GM23338 (cell line): Measurements from ENCODE around the gene DUS3L. TPM values are rescaled to one million over a fixed set of nuclear protein-coding genes. Genes with fewer than 3 reads are reported as not detected.

Experiments used
- ATAC-seq: fragments of 200-7000 bp; cut with Tn5 transposase; 3 replicates; pipeline ENCODE4 v1.9.1; 2020
- DNase-seq: peaks from one replicate; pipeline ENCODE4 v3.0.0-alpha.2; 2015; ENCODE audit warnings: low spot score
- H2AFZ ChIP-seq: fragments of 200-600 bp; sonication (generic); 2 replicates; pipeline ENCODE4 v1.8.0; 2016; ENCODE audit warnings: antibody characterized with exemption, mild to moderate bottlenecking, moderate library complexity
- H3F3A ChIP-seq: fragments of 200-600 bp; sonication (generic); replicated peaks from 2 replicates; pipeline ENCODE4 v1.8.0; 2017; ENCODE audit warnings: antibody characterized with exemption, mixed run types, low read depth
- H3K27ac ChIP-seq: fragments of 200-600 bp; sonication (generic); 2 replicates; pipeline ENCODE4 v1.6.1; 2016; ENCODE audit warnings: low read depth
- H3K27me3 ChIP-seq: fragments of 200-600 bp; sonication (generic); 2 replicates; pipeline ENCODE4 v1.8.0; 2016; ENCODE audit warnings: mild to moderate bottlenecking, mixed run types, moderate library complexity; ENCODE audit not compliant: insufficient read depth
- H3K36me3 ChIP-seq: fragments of 200-600 bp; sonication (generic); 2 replicates; pipeline ENCODE4 v1.8.0; 2016; ENCODE audit warnings: mild to moderate bottlenecking; ENCODE audit not compliant: insufficient read depth
- H3K4me1 ChIP-seq: fragments of 200-600 bp; sonication (generic); 2 replicates; pipeline ENCODE4 v1.8.0; 2016; ENCODE audit warnings: mild to moderate bottlenecking, moderate library complexity; ENCODE audit not compliant: insufficient read depth
- H3K4me2 ChIP-seq: fragments of 200-600 bp; sonication (generic); 2 replicates; pipeline ENCODE4 v1.7.1; 2017; ENCODE audit warnings: mixed run types
- H3K4me3 ChIP-seq: fragments of 200-600 bp; sonication (generic); 2 replicates; pipeline ENCODE4 v1.6.1; 2016; ENCODE audit warnings: mixed run types
- H3K79me2 ChIP-seq: fragments of 200-600 bp; sonication (generic); replicated peaks from 2 replicates; pipeline ENCODE4 v1.8.0; 2017; ENCODE audit warnings: mild to moderate bottlenecking; ENCODE audit not compliant: insufficient read depth
- H3K9me2 ChIP-seq: fragments of 200-600 bp; sonication (generic); 2 replicates; pipeline ENCODE4 v1.8.0; 2017; ENCODE audit not compliant: insufficient read depth
- H4K20me1 ChIP-seq: fragments of 200-600 bp; sonication (generic); replicated peaks from 2 replicates; pipeline ENCODE4 v1.8.0; 2017; ENCODE audit warnings: mild to moderate bottlenecking; ENCODE audit not compliant: insufficient read depth
- H3K27ac Mint-ChIP-seq: 2 replicates; pipeline ENCODE4 v1.8.0; 2020; ENCODE audit warnings: inconsistent platforms, mild to moderate bottlenecking, moderate library complexity, mixed read lengths
- H3K27me3 Mint-ChIP-seq: 3 replicates; pipeline ENCODE4 v1.8.0; 2022; ENCODE audit warnings: low read depth, mild to moderate bottlenecking, moderate library complexity, mixed read lengths, inconsistent platforms; ENCODE audit not compliant: insufficient read depth, poor library complexity
- H3K36me3 Mint-ChIP-seq: 3 replicates; pipeline ENCODE4 v1.8.0; 2021; ENCODE audit warnings: low read depth, mild to moderate bottlenecking, inconsistent platforms, moderate library complexity, mixed read lengths
- H3K4me1 Mint-ChIP-seq: 3 replicates; pipeline ENCODE4 v1.8.0; 2020; ENCODE audit warnings: mild to moderate bottlenecking, inconsistent platforms, mixed read lengths
- H3K4me3 Mint-ChIP-seq: 3 replicates; pipeline ENCODE4 v1.8.0; 2021; ENCODE audit warnings: moderate library complexity, mild to moderate bottlenecking, inconsistent platforms, mixed read lengths
- H3K9me3 Mint-ChIP-seq: 3 replicates; pipeline ENCODE4 v1.8.0; 2020; ENCODE audit warnings: moderate library complexity, mild to moderate bottlenecking, inconsistent platforms, mixed read lengths
- EZH2 ChIP-seq: fragments of 200-600 bp; sonication (generic); IDR thresholded peaks from one replicate; pipeline ENCODE4 v1.8.0; 2017; ENCODE audit warnings: antibody characterized with exemption, mild to moderate bottlenecking, low read depth; ENCODE audit not compliant: unreplicated experiment
- POLR2AphosphoS5 ChIP-seq: IDR thresholded peaks from 2 replicates; pipeline ENCODE4 v1.6.1; 2016; ENCODE audit warnings: antibody characterized with exemption, low read depth
- ZNF114 ChIP-seq: fragments of 250-450 bp; sonication (Bioruptor Pico); IDR thresholded peaks from 2 replicates; pipeline ENCODE4 v1.5.0; 2020; ENCODE audit warnings: mild to moderate bottlenecking, moderate library complexity
- ZNF331 ChIP-seq: fragments of 250-450 bp; sonication (Bioruptor Pico); IDR thresholded peaks from 2 replicates; pipeline ENCODE4 v1.5.0; 2020; ENCODE audit warnings: low read depth, mild to moderate bottlenecking, moderate library complexity
- polyA plus RNA-seq: library from polyadenylated mRNA; unstranded; fragments of >200 nt; fragmentation: Nextera tagmentation; extraction: Ambion mirVana; gene quantifications from 2 replicates; pipeline ENCODE4 v1.2.1, GENCODE V29; 2016
- total RNA-seq: library from RNA; depleted of rRNA; stranded (reverse); fragments of >200 nt; shearing (Covaris generic); gene quantifications from 2 replicates; pipeline ENCODE4 v1.2.3, GENCODE V29; 2014
- TF ChIP-seq, protein P1 (sequence below): IDR thresholded peaks from 2 replicates; pipeline ENCODE4 v1.6.1; 2016; ENCODE audit warnings: antibody characterized with exemption
- TF ChIP-seq, protein P2 (sequence below), 2 experiments: fragments of 200-600 bp in 1 of 2; sonication (generic) in 1 of 2; conservative IDR thresholded peaks; 2 replicates each; pipeline versions ENCODE4 v1.5.1 to v1.6.1; 2016 to 2017; ENCODE audit warnings: antibody characterized with exemption in 2 of 2, low read depth in 2 of 2, mild to moderate bottlenecking in 2 of 2, moderate library complexity in 1 of 2

Gene DUS3L
- total and polyA plus RNA-seq, 2 experiments from 2014 or later = 26.2 to 53.0 TPM

DNA sequence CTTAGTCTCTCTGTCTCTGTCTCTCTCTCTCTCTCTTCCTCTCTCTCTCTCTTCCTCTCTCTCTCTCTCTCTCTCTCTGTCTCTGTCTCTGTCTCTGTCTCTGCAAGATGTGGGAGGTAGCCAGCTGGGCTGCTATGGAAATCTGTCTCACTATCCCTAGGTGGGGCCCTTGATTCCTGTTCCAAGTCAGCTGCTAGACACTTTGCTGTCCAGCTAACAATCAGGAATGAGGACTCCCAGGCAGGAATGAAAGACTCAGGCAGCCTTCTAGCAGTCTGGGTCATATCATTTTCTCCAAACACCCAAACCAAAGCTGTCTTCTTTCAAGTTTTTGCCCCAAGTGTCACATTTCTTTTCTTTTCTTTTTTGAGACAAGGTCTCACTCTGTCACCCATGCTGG, 47.3 kb downstream of the DUS3L start:
- H3K9me3 Mint-ChIP-seq = no peaks in the 10 kb centered on the region; the same call in 2 of the 3 replicates
- no peaks in the 10 kb centered on the region for H3K9me2 ChIP-seq
- peaks cover 9% of the 10 kb centered on the region for H3K27me3 Mint-ChIP-seq
- no peaks in the 10 kb centered on the region for H3K79me2 ChIP-seq
- no peak overlapping the region for H3K4me3 Mint-ChIP-seq
- TF ChIP-seq, protein P1, sequence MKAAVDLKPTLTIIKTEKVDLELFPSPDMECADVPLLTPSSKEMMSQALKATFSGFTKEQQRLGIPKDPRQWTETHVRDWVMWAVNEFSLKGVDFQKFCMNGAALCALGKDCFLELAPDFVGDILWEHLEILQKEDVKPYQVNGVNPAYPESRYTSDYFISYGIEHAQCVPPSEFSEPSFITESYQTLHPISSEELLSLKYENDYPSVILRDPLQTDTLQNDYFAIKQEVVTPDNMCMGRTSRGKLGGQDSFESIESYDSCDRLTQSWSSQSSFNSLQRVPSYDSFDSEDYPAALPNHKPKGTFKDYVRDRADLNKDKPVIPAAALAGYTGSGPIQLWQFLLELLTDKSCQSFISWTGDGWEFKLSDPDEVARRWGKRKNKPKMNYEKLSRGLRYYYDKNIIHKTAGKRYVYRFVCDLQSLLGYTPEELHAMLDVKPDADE = no peak
- TF ChIP-seq, protein P2, sequence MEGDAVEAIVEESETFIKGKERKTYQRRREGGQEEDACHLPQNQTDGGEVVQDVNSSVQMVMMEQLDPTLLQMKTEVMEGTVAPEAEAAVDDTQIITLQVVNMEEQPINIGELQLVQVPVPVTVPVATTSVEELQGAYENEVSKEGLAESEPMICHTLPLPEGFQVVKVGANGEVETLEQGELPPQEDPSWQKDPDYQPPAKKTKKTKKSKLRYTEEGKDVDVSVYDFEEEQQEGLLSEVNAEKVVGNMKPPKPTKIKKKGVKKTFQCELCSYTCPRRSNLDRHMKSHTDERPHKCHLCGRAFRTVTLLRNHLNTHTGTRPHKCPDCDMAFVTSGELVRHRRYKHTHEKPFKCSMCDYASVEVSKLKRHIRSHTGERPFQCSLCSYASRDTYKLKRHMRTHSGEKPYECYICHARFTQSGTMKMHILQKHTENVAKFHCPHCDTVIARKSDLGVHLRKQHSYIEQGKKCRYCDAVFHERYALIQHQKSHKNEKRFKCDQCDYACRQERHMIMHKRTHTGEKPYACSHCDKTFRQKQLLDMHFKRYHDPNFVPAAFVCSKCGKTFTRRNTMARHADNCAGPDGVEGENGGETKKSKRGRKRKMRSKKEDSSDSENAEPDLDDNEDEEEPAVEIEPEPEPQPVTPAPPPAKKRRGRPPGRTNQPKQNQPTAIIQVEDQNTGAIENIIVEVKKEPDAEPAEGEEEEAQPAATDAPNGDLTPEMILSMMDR (conservative IDR thresholded peaks at IDR 0.05; ENCODE audit: low read depth in 2 of 2) = 0 out of 4 replicates have a peak, but pooled peaks of 1 of the 2 experiments have one; percentile 0
- H3K36me3 Mint-ChIP-seq = no peaks in the 10 kb centered on the region
- no peak overlapping the region for H3K27ac Mint-ChIP-seq
- no peaks in the 10 kb centered on the region for H3K4me1 ChIP-seq
- H3K36me3 ChIP-seq = no peaks in the 10 kb centered on the region
- DNase-seq (no peak), ATAC-seq (no peak)
- no peaks in the 10 kb centered on the region for H3K27me3 ChIP-seq
- H3F3A ChIP-seq = no peaks in the 10 kb centered on the region
- no peak overlapping the region for H3K4me3 ChIP-seq
- H4K20me1 ChIP-seq = no peaks in the 10 kb centered on the region
- no peak overlapping the region for H2AFZ ChIP-seq
- H3K4me2 ChIP-seq = no peak overlapping the region
- H3K4me1 Mint-ChIP-seq = no peaks in the 10 kb centered on the region
- H3K27ac ChIP-seq = no peak overlapping the region

DNA sequence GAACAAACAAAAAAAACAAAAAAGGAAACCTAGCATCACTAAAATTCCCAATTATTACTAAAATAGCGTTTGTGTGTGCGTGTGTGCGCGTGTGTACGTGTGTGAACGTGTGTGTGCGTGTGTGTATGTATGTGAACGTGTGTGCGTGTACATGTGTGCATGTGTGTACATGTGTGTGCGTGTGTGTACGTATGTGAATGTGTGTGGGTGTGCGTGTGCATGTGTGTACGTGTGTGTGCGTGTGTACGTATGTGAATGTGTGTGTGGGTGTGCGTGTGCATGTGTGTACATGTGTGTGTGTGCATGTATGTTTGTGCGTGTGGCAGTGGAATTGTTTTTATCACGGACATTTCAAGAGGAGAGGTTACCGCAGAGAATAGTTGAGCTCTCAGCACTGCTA, 48.9 kb downstream of the DUS3L start:
- Histone ChIP-seq H3K79me2 (no peaks in the 10 kb centered on the region), H3K4me2 (no peak overlapping the region), H3K9me2 (no peaks in the 10 kb centered on the region), H3K36me3 (no peaks in the 10 kb centered on the region), H2AFZ (no peak overlapping the region), H3K27ac (no peak overlapping the region), H4K20me1 (no peaks in the 10 kb centered on the region), H3K27me3 (no peaks in the 10 kb centered on the region), H3K4me1 (no peaks in the 10 kb centered on the region), H3F3A (no peaks in the 10 kb centered on the region), H3K4me3 (no peak overlapping the region)
- Mint-ChIP-seq H3K9me3 (no peaks in the 10 kb centered on the region; the same call in 2 of the 3 replicates), H3K27ac (no peak overlapping the region), H3K4me3 (no peak overlapping the region), H3K4me1 (no peaks in the 10 kb centered on the region), H3K27me3 (peaks cover 3% of the 10 kb centered on the region), H3K36me3 (no peaks in the 10 kb centered on the region)
- no peak for DNase-seq
- ATAC-seq = no peak
- TF ChIP-seq POLR2AphosphoS5 (no peak), ZNF114 (CRISPR knock-in tag) (no peak), ZNF331 (CRISPR knock-in tag) (no peak)

DNA sequence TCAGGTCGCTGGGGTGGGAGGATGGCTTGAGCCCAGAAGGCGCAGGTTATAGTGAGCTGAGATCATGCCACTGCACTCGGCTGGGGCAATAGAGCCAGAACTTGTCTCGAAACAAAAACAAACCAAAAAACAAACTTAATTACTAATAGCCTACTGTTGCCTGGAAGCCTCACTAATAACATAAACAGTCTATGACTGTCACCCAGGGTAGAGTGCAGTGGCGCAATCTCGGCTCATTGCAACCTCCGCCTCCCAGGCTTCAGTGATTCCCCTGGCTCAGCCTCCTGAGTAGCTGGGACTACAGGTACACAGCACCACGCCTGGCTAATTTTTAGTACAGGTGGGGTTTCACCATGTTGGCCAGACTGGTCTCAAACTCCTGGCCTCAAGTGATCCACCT, 52.5 kb downstream of the DUS3L start:
- Histone ChIP-seq H3K4me3 (no peak overlapping the region), H3K4me1 (no peaks in the 10 kb centered on the region), H2AFZ (no peak overlapping the region), H3K79me2 (no peaks in the 10 kb centered on the region), H3K27me3 (no peaks in the 10 kb centered on the region), H4K20me1 (no peaks in the 10 kb centered on the region), H3K9me2 (no peaks in the 10 kb centered on the region), H3K27ac (no peak overlapping the region), H3K36me3 (no peaks in the 10 kb centered on the region), H3K4me2 (no peak overlapping the region), H3F3A (no peaks in the 10 kb centered on the region)
- H3K27ac Mint-ChIP-seq = no peak overlapping the region
- no peak overlapping the region for H3K4me3 Mint-ChIP-seq
- H3K36me3 Mint-ChIP-seq = no peaks in the 10 kb centered on the region
- DNase-seq (no peak), ATAC-seq (no peak)
- no peaks in the 10 kb centered on the region; the same call in 2 of the 3 replicates for H3K9me3 Mint-ChIP-seq
- peaks cover 2% of the 10 kb centered on the region for H3K27me3 Mint-ChIP-seq
- H3K4me1 Mint-ChIP-seq = no peaks in the 10 kb centered on the region
- no peak for TF ChIP-seq EZH2
- TF ChIP-seq ZNF114 (CRISPR knock-in tag) = no peak
- no peak for TF ChIP-seq ZNF331 (CRISPR knock-in tag)
- TF ChIP-seq, protein P2 (conservative IDR thresholded peaks at IDR 0.05; ENCODE audit: low read depth in 2 of 2) = no peak
